GM23248 (cell line): ENCODE data around the gene LTO1. TPM values are rescaled to one million over a fixed set of nuclear protein-coding genes. Genes with fewer than 3 reads are reported as not detected.
"Not testable (repeated sequence)": the region's sequence is repeated elsewhere in the genome, so short reads cannot be mapped to it uniquely, and the experiment has no call there.

Experiments used
- DNase-seq: peaks from one replicate; pipeline ENCODE4 v3.0.0-alpha.2; 2015
- H2AFZ ChIP-seq: fragments of 200-600 bp; sonication (generic); 2 replicates; pipeline ENCODE4 v1.6.1; 2016; ENCODE audit warnings: antibody characterized with exemption
- H3F3A ChIP-seq: fragments of 200-600 bp; sonication (generic); 2 replicates; pipeline ENCODE4 v1.6.1; 2016; ENCODE audit warnings: mild to moderate bottlenecking, antibody characterized with exemption, mixed run types; ENCODE audit not compliant: insufficient read depth
- H3K27ac ChIP-seq: fragments of 200-600 bp; sonication (generic); 2 replicates; pipeline ENCODE4 v1.5.1; 2016; ENCODE audit warnings: mild to moderate bottlenecking
- H3K27me3 ChIP-seq: fragments of 200-600 bp; sonication (generic); replicated peaks from 2 replicates; pipeline ENCODE4 v1.6.1; 2016; ENCODE audit warnings: mild to moderate bottlenecking; ENCODE audit not compliant: insufficient read depth
- H3K36me3 ChIP-seq: fragments of 200-600 bp; sonication (generic); 2 replicates; pipeline ENCODE4 v1.6.1; 2016; ENCODE audit warnings: low read depth, mild to moderate bottlenecking
- H3K4me1 ChIP-seq: fragments of 200-600 bp; sonication (generic); 2 replicates; pipeline ENCODE4 v1.6.1; 2016; ENCODE audit warnings: mild to moderate bottlenecking; ENCODE audit not compliant: insufficient read depth
- H3K4me2 ChIP-seq: fragments of 200-600 bp; sonication (generic); one replicate; pipeline ENCODE4 v1.6.1; 2016; ENCODE audit warnings: mild to moderate bottlenecking; ENCODE audit not compliant: unreplicated experiment
- H3K4me3 ChIP-seq: fragments of 200-600 bp; sonication (generic); 2 replicates; pipeline ENCODE4 v1.5.1; 2016; ENCODE audit warnings: mild to moderate bottlenecking
- H3K79me2 ChIP-seq: fragments of 200-600 bp; sonication (generic); 2 replicates; pipeline ENCODE4 v1.6.1; 2016; ENCODE audit warnings: mild to moderate bottlenecking; ENCODE audit not compliant: insufficient read depth
- H3K9ac ChIP-seq: fragments of 200-600 bp; sonication (generic); 2 replicates; pipeline ENCODE4 v1.6.1; 2016; ENCODE audit warnings: mild to moderate bottlenecking
- H3K9me2 ChIP-seq: fragments of 200-600 bp; sonication (generic); 2 replicates; pipeline ENCODE4 v1.6.1; 2016; ENCODE audit warnings: mixed run types, mild to moderate bottlenecking, moderate library complexity; ENCODE audit not compliant: insufficient read depth
- H3K9me3 ChIP-seq: fragments of 200-600 bp; sonication (generic); one replicate; pipeline ENCODE4 v1.6.1; 2017; ENCODE audit warnings: low read depth
- H4K20me1 ChIP-seq: fragments of 200-600 bp; sonication (generic); 2 replicates; pipeline ENCODE4 v1.6.0; 2016; ENCODE audit not compliant: insufficient read depth
- EZH2 ChIP-seq: fragments of 200-600 bp; sonication (generic); IDR thresholded peaks from 2 replicates; pipeline ENCODE4 v1.6.1; 2018; ENCODE audit warnings: antibody characterized with exemption, mild to moderate bottlenecking; ENCODE audit not compliant: insufficient read depth, poor library complexity, severe bottlenecking
- EZH2phosphoT487 ChIP-seq: fragments of 200-600 bp; sonication (generic); IDR thresholded peaks from 2 replicates; pipeline ENCODE4 v1.6.1; 2018; ENCODE audit warnings: antibody characterized with exemption, moderate library complexity, mild to moderate bottlenecking, low read depth; ENCODE audit not compliant: insufficient read depth
- WGBS, 2 experiments: methylation state at CpG; one replicate each; pipeline ENCODE4 v1.1.6; 2015 to 2017; ENCODE audit warnings: low lambda C conversion rate in 2 of 2, low coverage in 1 of 2; ENCODE audit errors: missing lambda C conversion rate in 2 of 2; 5-methylcytosine and 5-hydroxymethylcytosine counted together
- in situ Hi-C: fragments of 300-500 bp; cut with MboI; formaldehyde crosslinking; loops from 2 replicates; pipeline ENCODE4 v1.15.0; 2020
- polyA plus RNA-seq: library from polyadenylated mRNA; unstranded; fragments of >200 nt; fragmentation: Nextera tagmentation; extraction: Ambion mirVana; gene quantifications from 2 replicates; pipeline ENCODE4 v1.2.1, GENCODE V29; 2016
- total RNA-seq: library from RNA; depleted of rRNA; stranded (reverse); fragments of >200 nt; shearing (Covaris generic); gene quantifications from 2 replicates; pipeline ENCODE4 v1.2.3, GENCODE V29; 2014

Gene LTO1
- total and polyA plus RNA-seq, 2 experiments from 2014 or later = 20.6 to 26.2 TPM

DNA sequence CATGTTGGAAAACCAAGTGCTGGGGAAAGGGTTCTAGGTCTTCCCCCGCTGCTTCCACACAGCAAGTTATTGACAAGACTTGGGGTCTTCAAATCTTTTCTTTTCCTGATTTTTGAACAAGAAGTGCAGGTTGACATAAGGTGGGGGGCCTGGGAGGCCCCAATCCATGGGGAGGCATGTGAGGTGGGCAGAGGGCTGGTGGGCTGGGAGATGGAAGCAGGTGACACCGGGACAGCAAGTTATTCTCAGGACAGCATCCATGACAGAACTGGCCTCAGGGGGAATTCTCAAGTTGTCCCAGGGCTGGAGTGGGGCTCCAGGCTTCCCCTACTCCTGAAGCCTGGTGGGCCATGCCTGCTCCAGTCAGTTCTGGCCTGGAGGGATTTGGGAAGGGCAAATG lies 23.2 kb upstream of the LTO1 start:
- H4K20me1 ChIP-seq = no peaks in the 10 kb centered on the region
- no peak for DNase-seq
- H3K4me3 ChIP-seq = no peak overlapping the region
- in situ Hi-C loops = loop anchor here (10.0 kb wide), 1 partner anchor 176 kb away; no protein-coding TSS in a partner anchor
- H3K9ac ChIP-seq = no peak overlapping the region
- H3K9me3 ChIP-seq = no peaks in the 10 kb centered on the region
- H3K79me2 ChIP-seq = no peaks in the 10 kb centered on the region
- H3K4me1 ChIP-seq = no peaks in the 10 kb centered on the region
- H3K36me3 ChIP-seq = no peaks in the 10 kb centered on the region
- no peaks in the 10 kb centered on the region for H3K9me2 ChIP-seq
- 51 to 72% methylated on average over 2 of the region's 2 CpGs for WGBS, 2 experiments
- H2AFZ ChIP-seq = no peak overlapping the region
- no peaks in the 10 kb centered on the region for H3F3A ChIP-seq
- H3K27me3 ChIP-seq = peaks cover 65% of the 10 kb centered on the region
- TF ChIP-seq EZH2phosphoT487 = no peak
- no peak for TF ChIP-seq EZH2
- H3K4me2 ChIP-seq = no peak overlapping the region
- no peak overlapping the region for H3K27ac ChIP-seq

DNA sequence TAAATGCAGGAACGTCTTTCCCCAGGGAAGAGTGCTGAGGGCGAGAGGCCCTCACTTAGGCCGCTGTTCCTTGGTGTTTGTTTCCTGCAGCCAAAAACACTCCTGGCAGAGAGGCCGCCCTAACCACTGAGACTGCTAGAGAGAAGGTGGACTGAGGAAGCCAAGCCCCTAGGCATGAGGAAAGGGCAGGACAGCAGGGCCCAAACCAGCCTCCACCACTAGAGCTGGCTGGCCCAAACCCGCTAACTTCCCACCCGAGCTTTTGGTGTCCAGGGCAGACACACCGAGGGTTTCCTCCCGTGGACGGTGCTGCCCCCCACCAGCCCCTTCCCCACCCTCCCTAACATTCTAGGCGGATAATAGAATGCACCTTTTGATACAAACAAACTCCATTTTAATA lies 22.7 kb upstream of the LTO1 start:
- Histone ChIP-seq H3K9me3 (no peaks in the 10 kb centered on the region), H3K4me3 (no peak overlapping the region), H3K27ac (no peak overlapping the region), H3K27me3 (peaks cover 62% of the 10 kb centered on the region), H4K20me1 (no peaks in the 10 kb centered on the region), H3K9me2 (no peaks in the 10 kb centered on the region), H3K4me2 (no peak overlapping the region), H3K36me3 (no peaks in the 10 kb centered on the region), H3K4me1 (no peaks in the 10 kb centered on the region), H3F3A (no peaks in the 10 kb centered on the region), H3K79me2 (no peaks in the 10 kb centered on the region), H3K9ac (no peak overlapping the region), H2AFZ (no peak overlapping the region)
- DNase-seq = no peak
- TF ChIP-seq EZH2 (no peak), EZH2phosphoT487 (no peak)
- WGBS, 2 experiments = 53 to 69% methylated on average over 9 to 10 of the region's 10 CpGs
- in situ Hi-C loops = loop anchor here (10.0 kb wide), 1 partner anchor 177 kb away; no protein-coding TSS in a partner anchor

DNA sequence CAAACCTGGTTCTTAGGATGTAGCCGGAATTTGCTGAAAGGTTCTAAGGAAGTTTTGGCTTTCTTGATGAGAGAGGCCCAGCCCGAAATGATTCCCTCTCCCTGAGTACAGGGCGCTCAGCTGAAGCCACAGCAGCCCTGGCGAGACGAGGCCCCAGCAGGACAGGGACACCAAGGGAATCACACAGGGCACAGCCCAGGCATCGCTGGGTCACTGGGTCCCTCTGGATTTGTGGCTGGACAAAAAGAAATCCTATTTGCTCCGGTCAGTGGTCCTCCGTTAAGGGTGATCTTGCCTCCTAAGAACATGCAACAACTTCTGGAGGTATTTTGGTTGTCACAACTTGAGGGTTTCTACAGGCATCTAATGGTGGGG lies 22.3 kb upstream of the LTO1 start:
- no peak overlapping the region for H2AFZ ChIP-seq
- peaks cover 62% of the 10 kb centered on the region for H3K27me3 ChIP-seq
- WGBS, 2 experiments = 62 to 66% methylated on average over 7 to 8 of the region's 8 CpGs
- H4K20me1 ChIP-seq = no peaks in the 10 kb centered on the region
- no peak for TF ChIP-seq EZH2
- no peak for TF ChIP-seq EZH2phosphoT487
- no peaks in the 10 kb centered on the region for H3K9me2 ChIP-seq
- no peaks in the 10 kb centered on the region for H3F3A ChIP-seq
- in situ Hi-C loops = loop anchor here (10.0 kb wide), 1 partner anchor 177 kb away; no protein-coding TSS in a partner anchor
- H3K79me2 ChIP-seq = no peaks in the 10 kb centered on the region
- no peak for DNase-seq
- no peaks in the 10 kb centered on the region for H3K4me1 ChIP-seq
- H3K4me3 ChIP-seq = no peak overlapping the region
- no peaks in the 10 kb centered on the region for H3K36me3 ChIP-seq
- no peak overlapping the region for H3K9ac ChIP-seq
- H3K27ac ChIP-seq = no peak overlapping the region
- H3K9me3 ChIP-seq = no peaks in the 10 kb centered on the region
- H3K4me2 ChIP-seq = no peak overlapping the region

DNA sequence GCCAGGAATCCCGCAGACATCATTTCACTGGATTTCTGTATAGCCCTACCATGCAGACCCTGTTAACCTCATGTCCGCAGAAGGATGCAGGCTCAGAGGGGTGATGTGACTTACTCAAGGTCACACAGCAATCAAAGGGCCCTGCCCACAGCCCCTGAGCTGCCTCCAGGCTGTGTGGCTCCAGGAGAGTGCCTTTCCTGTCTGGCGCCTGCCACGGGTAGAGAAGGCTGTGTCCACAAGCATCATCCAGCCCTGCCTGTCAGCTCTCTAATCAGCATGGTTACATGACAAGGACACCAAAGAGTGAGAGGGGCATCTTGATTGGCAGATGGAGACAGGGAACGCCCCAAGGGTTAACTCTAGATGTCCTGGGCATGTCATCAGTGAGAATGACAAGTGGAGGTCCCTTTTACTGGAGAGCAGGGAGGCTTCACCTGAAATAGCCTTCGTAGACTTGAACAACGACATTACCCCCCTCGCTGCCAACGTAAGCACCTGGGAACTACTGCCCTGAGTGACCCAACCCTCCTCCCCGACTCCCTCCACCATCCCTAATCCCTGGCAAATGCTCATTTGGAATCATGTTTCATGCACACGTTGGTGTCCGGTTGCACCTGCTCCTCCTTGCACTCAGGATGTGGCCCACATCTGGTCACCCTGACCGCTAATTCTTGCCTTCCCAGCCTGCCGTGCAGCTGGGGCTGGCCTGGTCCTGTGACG lies 21.8 kb upstream of the LTO1 start:
- no peak for DNase-seq
- no peak overlapping the region for H3K4me3 ChIP-seq
- no peak overlapping the region for H2AFZ ChIP-seq
- H3K4me1 ChIP-seq = no peaks in the 10 kb centered on the region
- no peaks in the 10 kb centered on the region for H3F3A ChIP-seq
- H3K9ac ChIP-seq = no peak overlapping the region
- H3K4me2 ChIP-seq = no peak overlapping the region
- TF ChIP-seq EZH2 (no peak), EZH2phosphoT487 (no peak)
- in situ Hi-C loops = loop anchor here (10.0 kb wide), 1 partner anchor 178 kb away; no protein-coding TSS in a partner anchor
- peaks cover 59% of the 10 kb centered on the region for H3K27me3 ChIP-seq
- no peaks in the 10 kb centered on the region for H3K9me2 ChIP-seq
- no peaks in the 10 kb centered on the region for H3K79me2 ChIP-seq
- no peak overlapping the region for H3K27ac ChIP-seq
- no peaks in the 10 kb centered on the region for H4K20me1 ChIP-seq
- no peaks in the 10 kb centered on the region for H3K36me3 ChIP-seq
- H3K9me3 ChIP-seq = no peaks in the 10 kb centered on the region
- WGBS, 2 experiments = 41 to 42% methylated on average over 15 of the region's 15 CpGs

DNA sequence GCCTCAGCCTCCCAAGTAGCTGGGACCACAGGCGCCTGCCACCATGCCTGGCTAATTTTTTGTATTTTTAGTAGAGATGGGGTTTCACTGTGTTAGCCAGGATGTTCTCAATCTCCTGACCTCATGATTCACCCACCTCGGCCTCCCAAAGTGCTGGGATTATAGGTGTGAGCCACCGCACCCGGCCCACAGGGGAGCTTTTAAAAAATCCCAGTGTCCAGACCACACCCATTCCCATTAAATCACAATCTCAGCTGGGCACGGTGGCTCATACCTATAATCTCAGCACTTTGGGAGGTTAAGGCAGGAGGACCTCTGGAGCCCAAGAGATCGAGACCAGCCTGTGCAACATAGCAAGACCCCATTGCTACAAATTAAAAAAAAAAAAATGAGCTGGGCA lies 20.8 kb upstream of the LTO1 start:
- not testable (repeated sequence) for H3K79me2 ChIP-seq, H3K36me3 ChIP-seq, H2AFZ ChIP-seq, DNase-seq, H3K4me2 ChIP-seq, H3F3A ChIP-seq, H3K9me3 ChIP-seq, H4K20me1 ChIP-seq, H3K27ac ChIP-seq, H3K4me1 ChIP-seq, H3K9me2 ChIP-seq, H3K4me3 ChIP-seq, H3K9ac ChIP-seq
- in situ Hi-C loops = loop anchor here (10.0 kb wide), 1 partner anchor 179 kb away; no protein-coding TSS in a partner anchor
- WGBS, 2 experiments = 62 to 66% methylated on average over 6 of the region's 6 CpGs
- H3K27me3 ChIP-seq = peaks cover 51% of the 10 kb centered on the region
